PC-3 (cell line): ENCODE data around the gene ESR2.

Source experiments
- CTCF ChIP-seq: fragments of 300-600 bp; sonication (generic); conservative IDR thresholded peaks from 2 replicates; pipeline ENCODE4 v1.5.1; 2017; ENCODE audit warnings: antibody characterized with exemption, low read depth, mild to moderate bottlenecking, low read length
- EZH2 ChIP-seq: fragments of 300-600 bp; sonication (generic); IDR thresholded peaks from one replicate; pipeline ENCODE4 v1.6.1; 2017; ENCODE audit warnings: antibody characterized with exemption, mild to moderate bottlenecking, low read length; ENCODE audit not compliant: unreplicated experiment
- EZH2phosphoT487 ChIP-seq: fragments of 300-600 bp; sonication (generic); IDR thresholded peaks from 2 replicates; pipeline ENCODE4 v1.6.1; 2018; ENCODE audit warnings: mild to moderate bottlenecking, antibody characterized with exemption, low read length, borderline replicate concordance

- TF ChIP-seq CTCF = no peak
- TF ChIP-seq EZH2phosphoT487 = no peak
- TF ChIP-seq EZH2 = no peak
Observed at GRCh38 chr14:64082837-64083236, 211.3 kb downstream of the ESR2 start.
